Stimulated activated naive CD8-positive, alpha-beta T cell treated with anti-CD3 and anti-CD28 coated beads, Interleukin-15, amount 100 ng/mL, for 72 hours (primary cell): Measurements from ENCODE around the gene SH3GL3.

Experiments used
- ATAC-seq: fragments of 150-1000 bp; cut with Tn5 transposase; 2 replicates; pipeline ENCODE4 v1.10.0; 2021; ENCODE audit warnings: mild to moderate bottlenecking, moderate library complexity
- DNase-seq, 2 donors: peaks; one replicate each; pipeline ENCODE4 v3.0.0; 2021 to 2022
- H3K27ac Mint-ChIP-seq, 2 donors: one replicate each; pipeline ENCODE4 v1.8.0; 2022; ENCODE audit warnings: mild to moderate bottlenecking in 2 of 2, mixed read lengths in 2 of 2, moderate library complexity in 2 of 2
- H3K27me3 Mint-ChIP-seq: one replicate; pipeline ENCODE4 v1.8.0; 2022; ENCODE audit warnings: mixed read lengths
- H3K4me1 Mint-ChIP-seq: one replicate; pipeline ENCODE4 v1.8.0; 2022; ENCODE audit warnings: mild to moderate bottlenecking, mixed read lengths
- H3K4me3 Mint-ChIP-seq, 2 donors: one replicate each; pipeline ENCODE4 v1.8.0; 2022; ENCODE audit warnings: mild to moderate bottlenecking in 2 of 2, mixed read lengths in 2 of 2, moderate library complexity in 1 of 2
- H3K9me3 Mint-ChIP-seq, 2 donors: one replicate each; pipeline ENCODE4 v1.8.0; 2022; ENCODE audit warnings: mixed read lengths in 2 of 2

SH3GL3 gene

GRCh38 chr15:83561661-83562060 lies 114.5 kb downstream of the SH3GL3 start:
- Mint-ChIP-seq H3K4me1 (no peaks in the 10 kb centered on the region), H3K27ac (no peak overlapping the region), H3K4me3 (no peak overlapping the region), H3K9me3 (no peaks in the 10 kb centered on the region), H3K27me3 (peaks cover 9% of the 10 kb centered on the region)
- ATAC-seq (no peak), DNase-seq (no peak)

GRCh38 chr15:83565138-83565537 lies 118.0 kb downstream of the SH3GL3 start:
- Mint-ChIP-seq H3K9me3 (no peaks in the 10 kb centered on the region), H3K4me1 (no peaks in the 10 kb centered on the region), H3K27ac (no peak overlapping the region), H3K27me3 (no peaks in the 10 kb centered on the region), H3K4me3 (no peak overlapping the region)
- ATAC-seq (no peak), DNase-seq (no peak)

- DNase-seq (no peak), ATAC-seq (no peak)
- no peaks in the 10 kb centered on the region for H3K27me3 Mint-ChIP-seq
- no peaks in the 10 kb centered on the region for H3K4me1 Mint-ChIP-seq
- no peak overlapping the region for H3K4me3 Mint-ChIP-seq
- H3K9me3 Mint-ChIP-seq: no peaks in the 10 kb centered on the region
- H3K27ac Mint-ChIP-seq: no peak overlapping the region
Observed at GRCh38 chr15:83565553-83566159, 118.5 kb downstream of the SH3GL3 start.

GRCh38 chr15:83567318-83567717 lies 120.2 kb downstream of the SH3GL3 start:
- ATAC-seq: no peak
- Mint-ChIP-seq H3K27ac (no peak overlapping the region), H3K4me3 (no peak overlapping the region), H3K9me3 (no peaks in the 10 kb centered on the region), H3K27me3 (no peaks in the 10 kb centered on the region), H3K4me1 (no peaks in the 10 kb centered on the region)
- DNase-seq: no peak

- Mint-ChIP-seq H3K27me3 (no peaks in the 10 kb centered on the region), H3K9me3 (no peaks in the 10 kb centered on the region), H3K4me1 (no peaks in the 10 kb centered on the region), H3K27ac (no peak overlapping the region), H3K4me3 (no peak overlapping the region)
- DNase-seq (no peak), ATAC-seq (no peak)
Observed at GRCh38 chr15:83569341-83569740, 122.2 kb downstream of the SH3GL3 start.

GRCh38 chr15:83570756-83571155 lies 123.6 kb downstream of the SH3GL3 start:
- H3K9me3 Mint-ChIP-seq: no peaks in the 10 kb centered on the region
- ATAC-seq: no peak
- H3K27ac Mint-ChIP-seq: no peak overlapping the region

GRCh38 chr15:83571820-83572707 lies 124.9 kb downstream of the SH3GL3 start:
- DNase-seq (no peak), ATAC-seq (no peak)
- H3K9me3 Mint-ChIP-seq: no peaks in the 10 kb centered on the region
- no peaks in the 10 kb centered on the region for H3K27me3 Mint-ChIP-seq
- H3K4me1 Mint-ChIP-seq: no peaks in the 10 kb centered on the region
- H3K4me3 Mint-ChIP-seq: no peak overlapping the region
- no peak overlapping the region for H3K27ac Mint-ChIP-seq

More at GRCh38 chr15:83570756-83571155, 123.6 kb downstream of the SH3GL3 start:
- H3K4me3 Mint-ChIP-seq: no peak overlapping the region
- no peak for DNase-seq
- H3K27me3 Mint-ChIP-seq: no peaks in the 10 kb centered on the region
- no peaks in the 10 kb centered on the region for H3K4me1 Mint-ChIP-seq

- Mint-ChIP-seq H3K9me3 (no peaks in the 10 kb centered on the region), H3K4me1 (no peaks in the 10 kb centered on the region), H3K4me3 (no peak overlapping the region), H3K27me3 (no peaks in the 10 kb centered on the region), H3K27ac (no peak overlapping the region)
- no peak for ATAC-seq
- DNase-seq: no peak
Observed at GRCh38 chr15:83574345-83574744, 127.2 kb downstream of the SH3GL3 start.

- Mint-ChIP-seq H3K9me3 (no peaks in the 10 kb centered on the region), H3K4me1 (no peaks in the 10 kb centered on the region), H3K27ac (no peak overlapping the region), H3K27me3 (no peaks in the 10 kb centered on the region), H3K4me3 (no peak overlapping the region)
- no peak for DNase-seq
- ATAC-seq: no peak
Observed at GRCh38 chr15:83578691-83579090, 131.6 kb downstream of the SH3GL3 start.

GRCh38 chr15:83581381-83581780 lies 134.2 kb downstream of the SH3GL3 start:
- no peaks in the 10 kb centered on the region for H3K4me1 Mint-ChIP-seq
- H3K27me3 Mint-ChIP-seq: no peaks in the 10 kb centered on the region
- no peak overlapping the region for H3K4me3 Mint-ChIP-seq
- no peak overlapping the region for H3K27ac Mint-ChIP-seq
- DNase-seq (no peak), ATAC-seq (no peak)
- no peaks in the 10 kb centered on the region for H3K9me3 Mint-ChIP-seq

- Mint-ChIP-seq H3K27me3 (no peaks in the 10 kb centered on the region), H3K9me3 (no peaks in the 10 kb centered on the region), H3K4me3 (no peak overlapping the region), H3K4me1 (no peaks in the 10 kb centered on the region), H3K27ac (peak overlapping the region in 1 of 2 donors; percentile 65)
- DNase-seq (no peak), ATAC-seq (no peak)
Observed at GRCh38 chr15:83582381-83582780, 135.2 kb downstream of the SH3GL3 start.

- no peaks in the 10 kb centered on the region for H3K9me3 Mint-ChIP-seq
- no peak for ATAC-seq
- no peak for DNase-seq
- no peak overlapping the region for H3K4me3 Mint-ChIP-seq
- H3K27me3 Mint-ChIP-seq: no peaks in the 10 kb centered on the region
- no peaks in the 10 kb centered on the region for H3K4me1 Mint-ChIP-seq
- H3K27ac Mint-ChIP-seq: no peak overlapping the region
Observed at GRCh38 chr15:83585601-83586335, 138.6 kb downstream of the SH3GL3 start.

- Mint-ChIP-seq H3K27ac (no peak overlapping the region), H3K27me3 (no peaks in the 10 kb centered on the region), H3K4me1 (no peaks in the 10 kb centered on the region), H3K4me3 (no peak overlapping the region), H3K9me3 (no peaks in the 10 kb centered on the region)
- no peak for DNase-seq
- ATAC-seq: no peak
Observed at GRCh38 chr15:83587091-83587490, 139.9 kb downstream of the SH3GL3 start.

- H3K9me3 Mint-ChIP-seq: no peaks in the 10 kb centered on the region
Observed at GRCh38 chr15:83588441-83588840, 141.3 kb downstream of the SH3GL3 start.

GRCh38 chr15:83592370-83593040 lies 145.4 kb downstream of the SH3GL3 start:
- H3K27me3 Mint-ChIP-seq: peaks cover 9% of the 10 kb centered on the region
- ATAC-seq (no peak), DNase-seq (no peak)
- H3K9me3 Mint-ChIP-seq: no peaks in the 10 kb centered on the region
- no peak overlapping the region for H3K4me3 Mint-ChIP-seq
- H3K4me1 Mint-ChIP-seq: no peaks in the 10 kb centered on the region
- H3K27ac Mint-ChIP-seq: no peak overlapping the region

More at GRCh38 chr15:83588441-83588840, 141.3 kb downstream of the SH3GL3 start:
- no peak overlapping the region for H3K27ac Mint-ChIP-seq
- DNase-seq: no peak
- peaks cover 9% of the 10 kb centered on the region for H3K27me3 Mint-ChIP-seq
- ATAC-seq: no peak
- no peak overlapping the region for H3K4me3 Mint-ChIP-seq
- no peaks in the 10 kb centered on the region for H3K4me1 Mint-ChIP-seq
